Panc1 (cell line): ENCODE results near the gene ZCWPW1. TPM values are rescaled to one million over a fixed set of nuclear protein-coding genes. Genes with fewer than 3 reads are reported as not detected.

Experiments used
- ATAC-seq: fragments of 200-7000 bp; cut with Tn5 transposase; 2 replicates; pipeline ENCODE4 v1.9.1; 2020; ENCODE audit warnings: mild to moderate bottlenecking, moderate library complexity
- BruUV-seq: library from RNA; stranded (reverse); fragments of 400-500 nt; replicated peaks from 2 replicates; lab custom pipeline; 2021; lab: Mats Ljungman, UMichigan
- CTCF ChIA-PET: fragments of 300-600 bp; sonication (Branson Sonifier 250); formaldehyde crosslinking; loops from one replicate; lab custom pipeline; 2022; ENCODE audit warnings: antibody characterized with exemption; lab: Charles Lee
- POLR2A ChIA-PET: fragments of 300-600 bp; sonication (Branson Sonifier 250); formaldehyde crosslinking; loops from one replicate; lab custom pipeline; 2022; ENCODE audit warnings: antibody characterized with exemption; lab: Charles Lee
- DNase-seq: peaks from one replicate; pipeline ENCODE4 v3.0.0-alpha.2; 2010; ENCODE audit warnings: low read depth, low spot score
- H3K27ac ChIP-seq: 2 replicates; pipeline ENCODE4 v1.5.1; 2011; ENCODE audit warnings: mild to moderate bottlenecking, low read length, inconsistent platforms
- H3K27me3 ChIP-seq: fragments of 200-500 bp; sonication (Bioruptor generic); 2 replicates; pipeline ENCODE4 v1.6.0; 2014; ENCODE audit warnings: low read length, inconsistent platforms; ENCODE audit not compliant: control insufficient read depth, insufficient read depth
- H3K36me3 ChIP-seq: fragments of 200-500 bp; sonication (Bioruptor generic); 2 replicates; pipeline ENCODE4 v1.5.1; 2014; ENCODE audit warnings: inconsistent platforms, mild to moderate bottlenecking, low read length, moderate library complexity; ENCODE audit not compliant: control insufficient read depth, insufficient read depth
- H3K4me1 ChIP-seq: 2 replicates; pipeline ENCODE4 v1.5.1; 2011; ENCODE audit warnings: inconsistent platforms, mild to moderate bottlenecking, low read length, moderate library complexity; ENCODE audit not compliant: control insufficient read depth, insufficient read depth
- H3K4me3 ChIP-seq, 2 experiments: 2 replicates each; pipeline ENCODE4 v1.5.1; 2011 to 2012; ENCODE audit warnings: low read depth in 2 of 2, low read length in 2 of 2, mild to moderate bottlenecking in 2 of 2, inconsistent platforms in 1 of 2, moderate library complexity in 1 of 2
- H3K9me3 ChIP-seq: fragments of 200-500 bp; sonication (Bioruptor generic); 2 replicates; pipeline ENCODE4 v1.5.1; 2014; ENCODE audit warnings: low read depth, mild to moderate bottlenecking, inconsistent platforms, low read length, moderate library complexity; ENCODE audit not compliant: control insufficient read depth, insufficient read depth
- POLR2AphosphoS5 ChIP-seq: IDR thresholded peaks from 2 replicates; pipeline ENCODE4 v1.6.1; 2012; ENCODE audit warnings: mild to moderate bottlenecking, low read depth, low read length, moderate library complexity
- SIN3A ChIP-seq: IDR thresholded peaks from 2 replicates; pipeline ENCODE4 v1.6.1; 2012; ENCODE audit warnings: low read depth, mild to moderate bottlenecking, low read length, moderate library complexity, borderline replicate concordance; ENCODE audit not compliant: insufficient read depth
- TCF7L2 ChIP-seq: IDR thresholded peaks from 2 replicates; pipeline ENCODE4 v1.6.1; 2011; ENCODE audit warnings: mild to moderate bottlenecking, low read depth, low read length, inconsistent platforms
- in situ Hi-C: cut with HindIII; loops from 2 replicates; pipeline ENCODE4 v1.10.0; 2016; ENCODE audit warnings: low sequenced_read_pairs, low pct_unique_long_range_greater_than_20kb
- intact Hi-C: fragments of 100-400 bp; cut with micrococcal nuclease; formaldehyde crosslinking; loops from one replicate; pipeline ENCODE4 v1.10.0; 2022; ENCODE audit not compliant: unreplicated experiment
- total RNA-seq: library from RNA; stranded (reverse); gene quantifications from one replicate; pipeline ENCODE4 v1.2.1, GENCODE V29; 2021; ENCODE audit not compliant: unreplicated experiment
- TF ChIP-seq, protein P1 (sequence below): fragments of 450-650 bp; IDR thresholded peaks from 2 replicates; pipeline ENCODE4 v1.5.1; 2017; ENCODE audit warnings: mild to moderate bottlenecking
- TF ChIP-seq, protein P2 (sequence below), 2 experiments: IDR thresholded peaks; 2 replicates each; pipeline ENCODE4 v1.6.1; 2011 to 2012; ENCODE audit warnings: low read depth in 2 of 2, control low read depth in 1 of 2, low read length in 1 of 2, mild to moderate bottlenecking in 1 of 2, moderate library complexity in 1 of 2; ENCODE audit not compliant: insufficient read depth in 1 of 2

ZCWPW1 gene
- total RNA-seq, 1 experiment from 2014 or later, result 6.5 TPM

DNA sequence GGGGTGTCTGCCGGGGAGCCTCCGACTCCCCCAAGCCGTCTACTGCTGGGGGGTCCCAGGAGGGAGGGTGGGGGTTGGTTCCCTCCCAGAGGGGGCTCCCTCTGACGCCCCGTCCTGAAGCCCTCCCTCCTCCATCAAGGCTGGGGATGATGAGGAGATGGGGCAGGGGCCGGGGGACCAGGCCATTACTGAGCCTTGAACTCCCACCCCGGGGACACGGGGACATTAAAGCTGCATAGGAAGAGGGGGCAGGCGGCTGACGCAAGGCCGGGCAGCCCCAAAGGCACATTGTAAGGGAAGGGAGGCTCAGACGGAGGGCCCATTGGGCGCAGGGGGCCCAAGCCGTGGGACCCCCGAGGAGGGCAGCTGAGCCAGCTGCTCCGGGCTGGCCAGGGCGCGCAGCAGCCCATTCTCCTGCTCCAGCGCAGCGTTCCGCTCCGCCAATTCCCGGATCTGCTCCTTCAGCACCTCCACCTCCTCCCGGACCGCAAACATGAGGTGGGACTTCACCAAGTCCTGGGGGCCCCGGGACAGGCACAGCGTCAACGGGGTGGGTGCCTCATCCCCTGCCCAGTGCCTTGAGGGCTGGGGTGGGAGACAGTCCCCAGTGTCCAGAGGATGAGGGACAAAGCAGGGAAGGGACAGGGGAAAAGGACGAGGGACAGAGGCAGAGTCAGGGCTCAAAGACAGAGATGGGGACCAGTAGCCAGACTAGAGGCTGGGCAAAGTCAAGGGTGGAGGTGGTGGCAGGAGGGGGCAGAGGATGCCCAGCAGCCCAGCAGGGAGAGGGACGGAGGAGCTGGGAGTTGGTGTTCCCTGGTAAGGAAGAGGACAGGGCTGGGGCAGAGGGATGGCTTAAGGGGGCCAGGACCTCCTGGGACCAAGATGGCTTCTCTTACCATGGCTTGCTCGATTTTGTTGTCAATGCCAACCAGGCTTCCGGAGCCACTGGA is 38.4 kb upstream of the ZCWPW1 start:
- Histone ChIP-seq H3K27ac (no peak overlapping the region), H3K4me3 (no peak overlapping the region), H3K4me1 (peaks cover 14% of the 10 kb centered on the region), H3K9me3 (no peaks in the 10 kb centered on the region), H3K27me3 (no peaks in the 10 kb centered on the region), H3K36me3 (no peaks in the 10 kb centered on the region)
- BruUV-seq, result no TSS peak
- ATAC-seq, result 0 out of 2 replicates have a peak, but pooled peaks have one; percentile 4
- TF ChIP-seq TCF7L2 (no peak), POLR2AphosphoS5 (no peak), SIN3A (no peak)
- TF ChIP-seq, protein P1, sequence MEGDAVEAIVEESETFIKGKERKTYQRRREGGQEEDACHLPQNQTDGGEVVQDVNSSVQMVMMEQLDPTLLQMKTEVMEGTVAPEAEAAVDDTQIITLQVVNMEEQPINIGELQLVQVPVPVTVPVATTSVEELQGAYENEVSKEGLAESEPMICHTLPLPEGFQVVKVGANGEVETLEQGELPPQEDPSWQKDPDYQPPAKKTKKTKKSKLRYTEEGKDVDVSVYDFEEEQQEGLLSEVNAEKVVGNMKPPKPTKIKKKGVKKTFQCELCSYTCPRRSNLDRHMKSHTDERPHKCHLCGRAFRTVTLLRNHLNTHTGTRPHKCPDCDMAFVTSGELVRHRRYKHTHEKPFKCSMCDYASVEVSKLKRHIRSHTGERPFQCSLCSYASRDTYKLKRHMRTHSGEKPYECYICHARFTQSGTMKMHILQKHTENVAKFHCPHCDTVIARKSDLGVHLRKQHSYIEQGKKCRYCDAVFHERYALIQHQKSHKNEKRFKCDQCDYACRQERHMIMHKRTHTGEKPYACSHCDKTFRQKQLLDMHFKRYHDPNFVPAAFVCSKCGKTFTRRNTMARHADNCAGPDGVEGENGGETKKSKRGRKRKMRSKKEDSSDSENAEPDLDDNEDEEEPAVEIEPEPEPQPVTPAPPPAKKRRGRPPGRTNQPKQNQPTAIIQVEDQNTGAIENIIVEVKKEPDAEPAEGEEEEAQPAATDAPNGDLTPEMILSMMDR, result no peak
- TF ChIP-seq, protein P2, sequence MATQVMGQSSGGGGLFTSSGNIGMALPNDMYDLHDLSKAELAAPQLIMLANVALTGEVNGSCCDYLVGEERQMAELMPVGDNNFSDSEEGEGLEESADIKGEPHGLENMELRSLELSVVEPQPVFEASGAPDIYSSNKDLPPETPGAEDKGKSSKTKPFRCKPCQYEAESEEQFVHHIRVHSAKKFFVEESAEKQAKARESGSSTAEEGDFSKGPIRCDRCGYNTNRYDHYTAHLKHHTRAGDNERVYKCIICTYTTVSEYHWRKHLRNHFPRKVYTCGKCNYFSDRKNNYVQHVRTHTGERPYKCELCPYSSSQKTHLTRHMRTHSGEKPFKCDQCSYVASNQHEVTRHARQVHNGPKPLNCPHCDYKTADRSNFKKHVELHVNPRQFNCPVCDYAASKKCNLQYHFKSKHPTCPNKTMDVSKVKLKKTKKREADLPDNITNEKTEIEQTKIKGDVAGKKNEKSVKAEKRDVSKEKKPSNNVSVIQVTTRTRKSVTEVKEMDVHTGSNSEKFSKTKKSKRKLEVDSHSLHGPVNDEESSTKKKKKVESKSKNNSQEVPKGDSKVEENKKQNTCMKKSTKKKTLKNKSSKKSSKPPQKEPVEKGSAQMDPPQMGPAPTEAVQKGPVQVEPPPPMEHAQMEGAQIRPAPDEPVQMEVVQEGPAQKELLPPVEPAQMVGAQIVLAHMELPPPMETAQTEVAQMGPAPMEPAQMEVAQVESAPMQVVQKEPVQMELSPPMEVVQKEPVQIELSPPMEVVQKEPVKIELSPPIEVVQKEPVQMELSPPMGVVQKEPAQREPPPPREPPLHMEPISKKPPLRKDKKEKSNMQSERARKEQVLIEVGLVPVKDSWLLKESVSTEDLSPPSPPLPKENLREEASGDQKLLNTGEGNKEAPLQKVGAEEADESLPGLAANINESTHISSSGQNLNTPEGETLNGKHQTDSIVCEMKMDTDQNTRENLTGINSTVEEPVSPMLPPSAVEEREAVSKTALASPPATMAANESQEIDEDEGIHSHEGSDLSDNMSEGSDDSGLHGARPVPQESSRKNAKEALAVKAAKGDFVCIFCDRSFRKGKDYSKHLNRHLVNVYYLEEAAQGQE (IDR thresholded peaks at IDR 0.05; ENCODE audit: insufficient read depth in 1 of 2, low read depth in 2 of 2, low read length in 1 of 2), result no peak
- DNase-seq, result no peak
- ChIA-PET POLR2A (no interaction called here), CTCF (no interaction called here)
- intact Hi-C loops, result no loop called here
- in situ Hi-C loops, result no loop called here

DNA sequence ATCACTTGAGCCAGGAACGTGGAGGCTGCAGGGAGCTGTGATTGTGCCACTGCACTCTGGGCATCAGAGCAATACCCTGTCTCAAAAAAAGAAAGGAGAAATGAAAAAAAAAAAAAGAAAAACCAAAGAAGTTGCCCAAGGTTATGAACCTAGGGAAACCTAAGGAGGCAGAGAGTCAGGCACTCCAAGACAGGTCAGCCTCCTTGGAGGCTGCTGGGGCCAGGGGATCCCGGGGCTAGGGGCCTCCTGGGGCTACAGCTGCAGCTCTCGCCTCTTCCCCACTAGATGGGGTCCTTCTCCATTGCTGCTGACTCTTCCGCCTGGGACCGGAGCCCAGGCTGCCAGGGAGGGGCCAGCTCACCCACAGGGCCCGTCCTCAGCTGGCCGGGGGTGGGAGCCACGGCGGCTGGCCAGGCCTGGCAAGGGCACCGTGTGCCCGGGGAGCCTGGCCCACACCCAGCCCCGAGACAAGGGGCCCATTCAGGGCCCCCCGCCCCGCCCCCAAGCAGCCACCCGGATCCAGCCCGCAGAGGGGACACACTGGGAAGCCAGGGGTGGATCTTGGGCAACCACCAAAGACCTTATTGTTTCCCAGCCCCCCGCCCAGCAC is 37.3 kb upstream of the ZCWPW1 start:
- in situ Hi-C loops, result no loop called here
- ATAC-seq, result peak; percentile 78

More for the DNA sequence above, 37.3 kb upstream of the ZCWPW1 start:
- Histone ChIP-seq H3K9me3 (no peaks in the 10 kb centered on the region), H3K4me3 (no peak overlapping the region), H3K27ac (no peak overlapping the region), H3K36me3 (no peaks in the 10 kb centered on the region), H3K4me1 (peaks cover 12% of the 10 kb centered on the region), H3K27me3 (no peaks in the 10 kb centered on the region)
- CTCF ChIA-PET, result interaction anchor here (0.5 to 1.0 kb wide), 5 partner anchors 19 to 227 kb away, joined by 3 to 9 read pairs (median 4); no protein-coding TSS in a partner anchor
- no peak for DNase-seq
- BruUV-seq, result no TSS peak
- POLR2A ChIA-PET, result interaction anchor here (0.7 kb wide), 3 partner anchors 31 to 76 kb away, joined by 3 to 4 read pairs (median 4); partner anchors contain the start of gene ZCWPW1
- intact Hi-C loops, result no loop called here
- TF ChIP-seq SIN3A (no peak), POLR2AphosphoS5 (no peak), TCF7L2 (no peak)
- TF ChIP-seq, protein P1, result peak; percentile 76
- TF ChIP-seq, protein P2 (IDR thresholded peaks at IDR 0.05; ENCODE audit: insufficient read depth in 1 of 2, low read depth in 2 of 2, low read length in 1 of 2), result no peak
